ENCODE measurements around the gene POU4F2.

Gene POU4F2, protein sequence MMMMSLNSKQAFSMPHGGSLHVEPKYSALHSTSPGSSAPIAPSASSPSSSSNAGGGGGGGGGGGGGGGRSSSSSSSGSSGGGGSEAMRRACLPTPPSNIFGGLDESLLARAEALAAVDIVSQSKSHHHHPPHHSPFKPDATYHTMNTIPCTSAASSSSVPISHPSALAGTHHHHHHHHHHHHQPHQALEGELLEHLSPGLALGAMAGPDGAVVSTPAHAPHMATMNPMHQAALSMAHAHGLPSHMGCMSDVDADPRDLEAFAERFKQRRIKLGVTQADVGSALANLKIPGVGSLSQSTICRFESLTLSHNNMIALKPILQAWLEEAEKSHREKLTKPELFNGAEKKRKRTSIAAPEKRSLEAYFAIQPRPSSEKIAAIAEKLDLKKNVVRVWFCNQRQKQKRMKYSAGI

DNA sequence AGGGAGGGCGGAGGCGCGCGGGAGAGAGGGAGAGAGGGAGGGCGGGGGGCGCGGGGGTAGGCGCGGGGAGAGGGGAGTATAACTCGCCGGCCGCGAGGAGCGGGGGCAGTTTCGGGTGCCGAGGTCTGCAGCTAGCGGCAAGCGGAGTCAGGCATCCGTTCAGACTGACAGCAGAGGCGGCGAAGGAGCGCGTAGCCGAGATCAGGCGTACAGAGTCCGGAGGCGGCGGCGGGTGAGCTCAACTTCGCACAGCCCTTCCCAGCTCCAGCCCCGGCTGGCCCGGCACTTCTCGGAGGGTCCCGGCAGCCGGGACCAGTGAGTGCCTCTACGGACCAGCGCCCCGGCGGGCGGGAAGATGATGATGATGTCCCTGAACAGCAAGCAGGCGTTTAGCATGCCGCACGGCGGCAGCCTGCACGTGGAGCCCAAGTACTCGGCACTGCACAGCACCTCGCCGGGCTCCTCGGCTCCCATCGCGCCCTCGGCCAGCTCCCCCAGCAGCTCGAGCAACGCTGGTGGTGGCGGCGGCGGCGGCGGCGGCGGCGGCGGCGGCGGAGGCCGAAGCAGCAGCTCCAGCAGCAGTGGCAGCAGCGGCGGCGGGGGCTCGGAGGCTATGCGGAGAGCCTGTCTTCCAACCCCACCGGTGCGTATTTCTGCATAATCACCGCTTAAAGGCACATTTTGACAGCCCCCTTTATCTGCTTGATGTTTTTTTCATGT, at the start of gene POU4F2:
POU4F2 (plus strand) TSS at position 108 of the 720 bp plus-strand sequence; CDS start at position 356, 248 bp downstream.
- no peak for FAIRE-seq

DNA sequence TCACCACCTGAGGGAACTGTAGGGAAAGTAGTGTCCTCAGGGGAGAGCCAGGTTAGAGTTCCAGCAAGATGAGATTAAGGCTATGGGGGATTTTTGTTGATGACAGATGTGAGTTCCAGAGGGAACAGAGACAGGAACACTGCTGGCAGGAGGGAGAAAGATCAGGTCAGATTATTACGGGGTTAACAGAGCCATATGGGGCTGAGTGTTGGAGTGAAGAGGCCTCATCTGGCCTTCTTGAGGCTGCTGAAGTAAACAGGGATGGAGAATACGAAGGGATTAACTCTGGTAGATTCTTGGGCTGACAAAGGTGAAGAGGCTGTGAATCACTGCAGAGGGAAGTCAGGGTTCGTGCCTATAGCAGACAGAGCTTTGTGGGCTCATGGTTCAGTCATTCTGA, 47.9 kb upstream of the POU4F2 start:
- FAIRE-seq: no peak

DNA sequence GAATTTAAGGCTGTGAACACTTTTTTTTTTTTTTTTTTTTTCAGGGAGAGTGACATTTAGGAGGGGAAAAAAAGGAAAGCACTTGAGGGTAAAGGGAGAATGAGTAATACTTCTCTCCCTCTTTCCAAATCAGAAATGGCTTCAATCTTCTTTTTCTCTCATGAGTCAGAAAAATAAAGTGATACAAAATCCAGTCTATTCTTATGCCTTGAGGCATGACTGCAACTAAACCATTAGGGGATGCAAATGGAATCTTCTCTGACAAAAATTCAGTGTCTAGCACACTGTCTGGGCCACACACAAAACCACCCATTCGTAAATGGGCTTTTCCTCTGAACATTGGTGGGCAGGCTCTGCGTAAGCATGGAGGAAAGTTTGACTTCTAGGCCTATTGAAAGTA, 46.7 kb upstream of the POU4F2 start:
- no peak for FAIRE-seq

DNA sequence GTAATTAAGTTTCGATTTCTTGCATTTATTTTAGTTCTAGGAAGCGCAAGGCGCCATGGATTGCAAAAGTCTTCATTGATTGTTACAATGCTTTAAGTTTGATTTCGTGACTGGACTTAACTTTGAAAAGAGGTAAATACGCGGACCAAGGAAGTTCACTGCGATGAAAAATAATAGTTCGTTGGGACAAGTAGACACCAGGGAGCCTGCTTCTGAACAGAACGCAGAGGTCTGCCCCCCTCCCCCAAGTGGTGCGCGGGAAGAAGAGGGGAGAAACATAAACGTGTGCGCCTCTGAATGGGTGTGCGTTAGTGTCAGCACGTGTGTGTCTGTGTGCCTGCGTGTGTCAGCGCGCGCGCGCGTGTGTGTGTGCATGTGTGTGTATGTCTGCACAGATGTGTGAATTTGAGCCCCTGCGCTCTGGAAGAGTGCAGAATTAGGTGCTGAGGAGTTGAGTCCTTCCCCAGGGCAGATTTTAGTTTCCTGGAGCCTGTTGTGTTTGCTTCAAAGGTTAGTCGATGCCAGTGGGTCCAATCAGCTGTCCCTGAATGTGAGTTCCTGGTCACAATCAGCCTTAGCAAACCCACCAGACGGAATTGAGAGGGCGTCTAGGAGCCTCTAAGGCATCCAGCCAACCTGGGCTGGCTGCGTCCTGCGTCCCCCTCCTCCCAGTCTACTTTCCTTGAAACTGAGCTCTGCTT, 5.8 kb upstream of the POU4F2 start:
- no peak for FAIRE-seq

DNA sequence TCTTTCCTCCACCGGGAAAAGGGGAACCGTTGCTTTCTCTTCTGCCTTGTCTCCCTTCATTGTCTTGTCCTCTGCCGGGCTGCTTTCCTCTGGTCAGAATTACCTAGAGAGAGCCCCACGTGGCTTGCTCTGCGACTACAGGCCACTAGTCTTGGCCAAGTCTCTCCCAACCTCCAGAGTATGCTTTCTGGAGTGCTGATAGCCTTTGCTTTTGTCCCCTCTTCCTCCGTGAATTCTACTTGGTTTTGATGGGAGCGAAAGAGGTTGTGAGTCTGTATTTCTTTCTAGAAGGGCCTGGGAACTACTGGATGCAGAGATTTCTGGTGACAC, 5.3 kb upstream of the POU4F2 start:
- FAIRE-seq: no peak

DNA sequence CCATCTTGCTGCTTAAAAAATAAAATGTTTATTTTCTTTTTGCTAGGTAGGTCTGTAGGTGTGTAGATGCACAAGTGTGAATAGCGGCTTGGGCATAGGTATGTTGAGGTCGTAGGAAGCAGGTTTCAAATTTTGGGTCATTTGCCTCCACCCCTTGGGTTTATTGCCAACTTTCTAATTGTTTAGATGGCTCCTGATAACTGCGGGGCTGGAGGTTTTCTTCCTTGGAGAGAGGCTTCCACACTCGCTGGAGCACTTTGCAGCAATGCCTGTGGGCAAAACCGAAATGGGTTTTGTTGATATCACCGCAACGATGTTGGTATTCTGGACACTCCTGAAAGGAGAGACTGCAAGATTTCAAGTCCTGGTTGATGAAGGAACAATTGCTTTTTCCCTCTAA, 3.9 kb upstream of the POU4F2 start:
- no peak for FAIRE-seq

DNA sequence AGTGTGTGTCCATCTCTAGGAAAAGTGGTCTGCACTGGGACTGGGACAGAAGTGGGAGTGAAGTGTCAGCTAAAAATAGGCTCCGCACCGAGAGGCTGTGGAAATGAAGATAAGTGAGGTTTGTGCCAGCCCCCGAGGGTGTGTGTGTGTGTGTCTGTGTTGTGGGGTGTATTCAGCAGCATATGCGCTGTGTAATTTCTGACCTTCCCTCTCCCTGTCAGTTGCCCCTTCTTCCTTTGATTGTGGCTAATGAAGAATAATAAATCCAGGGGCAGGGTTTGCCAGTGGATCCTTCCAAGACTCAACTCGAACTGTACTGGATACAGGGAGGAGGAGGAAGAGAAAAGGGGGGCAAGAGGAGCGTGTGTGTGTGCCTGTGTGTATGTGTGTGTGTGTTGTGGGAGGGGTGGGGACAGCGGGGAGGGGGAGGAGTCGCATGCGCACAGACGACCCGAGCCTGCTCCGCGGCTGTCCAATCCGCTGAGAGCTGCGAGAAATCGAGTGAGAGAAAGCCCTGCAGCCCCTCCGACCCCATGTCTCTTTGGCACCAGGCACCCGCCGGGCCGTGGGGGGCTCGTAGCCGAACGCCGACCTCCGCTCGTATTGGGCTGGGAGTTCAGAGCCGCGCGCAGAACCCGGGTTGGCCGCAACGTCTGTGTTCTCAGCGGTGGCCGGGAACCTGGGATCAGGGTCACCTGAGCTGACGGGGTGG, 916 bp upstream of the POU4F2 start:
- no peak for FAIRE-seq

DNA sequence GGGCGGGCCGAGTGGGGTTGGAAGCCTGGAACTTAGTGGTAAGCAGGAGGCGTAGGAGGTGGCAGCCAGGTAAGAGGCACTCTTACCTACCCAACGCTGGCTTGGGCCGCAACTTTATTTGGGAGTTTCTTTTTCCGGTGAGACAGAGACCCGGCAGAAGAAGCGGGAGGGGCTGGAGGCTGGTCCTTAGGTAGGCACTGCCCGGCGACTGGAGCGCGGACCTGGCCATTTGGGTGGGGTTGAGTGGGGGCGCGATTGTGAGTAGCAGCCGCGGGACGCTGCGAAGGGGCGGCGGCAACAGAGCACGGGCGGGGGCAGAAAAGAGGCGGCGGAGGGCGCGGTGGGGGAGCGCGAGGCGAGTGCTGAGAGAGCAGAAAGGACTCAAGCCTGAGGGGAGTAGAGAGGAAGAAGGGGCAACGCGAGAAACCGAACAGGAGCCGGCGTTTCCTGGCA, 334 bp upstream of the POU4F2 start:
- no peak for FAIRE-seq

DNA sequence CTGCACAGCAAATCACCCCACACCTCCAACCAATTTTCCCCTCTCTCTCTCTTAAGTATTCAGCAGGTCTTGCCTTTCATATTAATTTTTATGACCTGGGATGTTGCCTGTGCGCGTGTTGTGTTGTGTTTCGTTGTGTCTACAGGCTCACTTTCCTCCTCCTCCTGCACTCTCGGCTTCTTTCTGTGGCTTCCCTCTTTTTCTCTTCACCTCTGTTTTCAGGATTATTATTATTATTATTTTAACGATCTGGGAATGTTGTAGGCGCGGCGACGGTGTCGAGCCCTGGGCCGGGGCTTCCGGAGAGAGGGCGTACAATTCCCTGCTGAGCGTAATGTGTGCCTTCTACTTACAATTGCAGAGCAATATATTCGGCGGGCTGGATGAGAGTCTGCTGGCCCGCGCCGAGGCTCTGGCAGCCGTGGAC, 826 bp downstream of the POU4F2 start:
- no peak for FAIRE-seq

DNA sequence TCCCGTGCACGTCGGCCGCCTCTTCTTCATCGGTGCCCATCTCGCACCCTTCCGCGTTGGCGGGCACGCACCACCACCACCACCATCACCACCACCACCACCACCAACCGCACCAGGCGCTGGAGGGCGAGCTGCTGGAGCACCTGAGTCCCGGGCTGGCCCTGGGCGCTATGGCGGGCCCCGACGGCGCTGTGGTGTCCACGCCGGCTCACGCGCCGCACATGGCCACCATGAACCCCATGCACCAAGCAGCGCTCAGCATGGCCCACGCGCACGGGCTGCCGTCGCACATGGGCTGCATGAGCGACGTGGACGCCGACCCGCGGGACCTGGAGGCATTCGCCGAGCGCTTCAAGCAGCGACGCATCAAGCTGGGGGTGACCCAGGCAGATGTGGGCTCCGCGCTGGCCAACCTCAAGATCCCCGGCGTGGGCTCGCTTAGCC, 1.4 kb downstream of the POU4F2 start:
- FAIRE-seq: no peak

DNA sequence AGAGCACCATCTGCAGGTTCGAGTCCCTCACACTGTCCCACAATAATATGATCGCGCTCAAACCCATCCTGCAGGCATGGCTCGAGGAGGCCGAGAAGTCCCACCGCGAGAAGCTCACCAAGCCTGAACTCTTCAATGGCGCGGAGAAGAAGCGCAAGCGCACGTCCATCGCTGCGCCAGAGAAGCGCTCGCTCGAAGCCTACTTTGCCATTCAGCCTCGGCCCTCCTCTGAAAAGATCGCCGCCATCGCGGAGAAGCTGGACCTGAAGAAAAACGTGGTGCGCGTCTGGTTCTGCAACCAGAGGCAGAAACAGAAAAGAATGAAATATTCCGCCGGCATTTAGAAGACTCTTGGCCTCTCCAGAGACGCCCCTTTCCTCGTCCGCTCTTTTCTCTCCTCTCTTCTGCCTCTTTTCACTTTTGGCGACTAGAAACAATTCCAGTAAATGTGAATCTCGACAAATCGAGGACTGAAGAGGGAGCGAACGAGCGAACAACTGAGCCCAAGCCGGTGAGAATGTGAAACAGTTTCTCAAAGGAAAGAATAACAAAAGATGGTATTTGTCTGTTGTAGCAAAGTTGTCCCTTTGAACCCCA, 1.9 kb downstream of the POU4F2 start:
- no peak for FAIRE-seq

DNA sequence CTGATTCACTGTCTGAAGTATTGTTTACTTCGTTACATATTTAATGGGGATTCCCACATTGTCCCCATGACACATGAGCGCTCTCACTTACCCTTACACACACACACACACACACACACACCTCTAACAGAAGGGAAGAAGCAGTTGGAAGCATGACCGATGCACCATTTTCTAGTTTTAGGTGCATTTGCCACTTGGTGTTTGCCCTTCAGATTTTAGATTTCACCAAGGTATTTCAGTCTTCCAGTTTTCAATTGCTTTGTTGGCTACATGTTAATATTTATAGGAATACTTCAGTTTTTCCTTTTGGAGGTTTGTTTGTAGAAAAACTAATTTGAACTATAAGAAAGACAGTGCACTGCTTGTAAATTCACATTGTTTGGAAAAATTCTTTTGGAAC, 3.1 kb downstream of the POU4F2 start:
- FAIRE-seq: no peak

DNA sequence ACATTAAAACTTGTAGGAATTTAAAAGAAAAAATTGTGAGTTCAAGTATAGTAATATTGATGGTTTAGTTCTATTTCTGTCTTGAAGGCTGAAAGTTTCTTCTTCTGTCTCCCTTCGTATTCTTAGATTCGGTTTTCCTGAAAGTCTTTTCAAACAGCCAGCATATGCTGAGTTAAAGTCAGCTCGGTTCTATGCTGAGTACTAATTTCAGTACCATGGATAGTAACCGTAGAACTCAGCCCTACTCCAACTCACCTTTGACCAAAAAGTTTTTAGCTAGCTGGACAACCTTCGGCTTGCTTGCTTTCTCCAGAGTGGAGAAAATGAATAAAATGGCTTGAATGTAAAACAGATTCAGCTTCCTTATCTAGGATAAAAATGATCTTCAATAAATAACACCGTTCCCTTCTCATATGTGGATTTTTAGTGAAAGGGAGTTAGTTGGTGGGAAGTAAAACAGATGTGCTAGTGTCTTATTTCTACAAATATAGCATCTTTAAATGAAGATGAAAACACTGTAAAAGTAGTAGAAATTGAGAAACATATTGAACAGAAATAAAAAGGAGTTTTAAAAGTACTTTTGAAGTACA, 5.2 kb downstream of the POU4F2 start:
- FAIRE-seq: no peak

DNA sequence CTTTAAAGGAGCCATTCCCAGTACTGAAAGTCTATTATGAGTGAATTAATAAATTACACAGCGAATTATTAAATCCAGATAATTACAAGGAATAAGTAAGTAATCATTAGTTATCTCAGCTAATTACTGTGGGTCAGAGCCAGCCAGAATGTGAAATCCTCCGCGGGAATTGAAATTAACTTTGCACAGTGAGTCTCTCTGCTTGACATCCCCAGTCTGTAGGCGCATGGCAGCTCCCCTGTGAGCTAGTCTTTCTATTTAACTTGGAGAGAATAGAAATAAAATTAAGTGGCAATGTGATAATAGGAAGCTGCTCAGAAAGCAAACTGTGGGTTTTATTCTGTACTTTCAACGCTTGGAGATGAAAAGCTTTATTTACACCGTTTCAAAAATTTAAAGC, 7.2 kb downstream of the POU4F2 start:
- FAIRE-seq: no peak

DNA sequence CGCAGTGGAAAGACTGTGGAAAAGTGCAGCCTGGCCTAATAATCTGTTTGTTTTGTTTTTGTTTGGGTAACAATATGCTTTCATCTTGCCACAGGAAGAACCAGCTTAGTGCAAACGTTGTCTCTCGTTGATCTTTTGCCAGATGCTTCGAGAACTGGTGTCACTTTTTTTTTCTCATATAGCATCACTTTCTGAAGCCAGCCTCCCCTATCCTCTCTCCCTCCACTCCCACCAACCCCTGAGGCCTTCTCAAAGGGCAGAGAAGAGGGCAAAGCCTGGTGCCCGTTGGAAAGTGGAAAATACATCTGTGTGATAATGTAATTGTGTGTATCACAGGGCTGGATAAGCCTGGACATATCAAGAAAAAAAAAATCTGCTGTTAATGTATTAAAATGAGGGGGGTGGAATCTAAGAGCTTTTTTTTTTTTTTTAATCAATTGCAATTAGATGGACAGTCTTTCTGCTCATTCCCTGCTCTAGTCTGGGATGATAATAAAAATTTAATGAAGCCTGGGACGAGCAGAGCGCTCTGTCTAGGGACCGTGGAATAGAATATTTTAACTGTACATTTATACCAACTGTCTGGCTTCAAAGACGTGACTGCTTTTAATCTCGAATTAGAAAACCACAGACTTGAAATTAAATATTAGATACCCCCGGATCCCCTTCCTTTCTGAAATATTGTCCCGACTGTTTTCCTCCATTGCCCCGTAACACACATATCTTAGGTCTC, 8.1 kb downstream of the POU4F2 start:
- no peak for FAIRE-seq

DNA sequence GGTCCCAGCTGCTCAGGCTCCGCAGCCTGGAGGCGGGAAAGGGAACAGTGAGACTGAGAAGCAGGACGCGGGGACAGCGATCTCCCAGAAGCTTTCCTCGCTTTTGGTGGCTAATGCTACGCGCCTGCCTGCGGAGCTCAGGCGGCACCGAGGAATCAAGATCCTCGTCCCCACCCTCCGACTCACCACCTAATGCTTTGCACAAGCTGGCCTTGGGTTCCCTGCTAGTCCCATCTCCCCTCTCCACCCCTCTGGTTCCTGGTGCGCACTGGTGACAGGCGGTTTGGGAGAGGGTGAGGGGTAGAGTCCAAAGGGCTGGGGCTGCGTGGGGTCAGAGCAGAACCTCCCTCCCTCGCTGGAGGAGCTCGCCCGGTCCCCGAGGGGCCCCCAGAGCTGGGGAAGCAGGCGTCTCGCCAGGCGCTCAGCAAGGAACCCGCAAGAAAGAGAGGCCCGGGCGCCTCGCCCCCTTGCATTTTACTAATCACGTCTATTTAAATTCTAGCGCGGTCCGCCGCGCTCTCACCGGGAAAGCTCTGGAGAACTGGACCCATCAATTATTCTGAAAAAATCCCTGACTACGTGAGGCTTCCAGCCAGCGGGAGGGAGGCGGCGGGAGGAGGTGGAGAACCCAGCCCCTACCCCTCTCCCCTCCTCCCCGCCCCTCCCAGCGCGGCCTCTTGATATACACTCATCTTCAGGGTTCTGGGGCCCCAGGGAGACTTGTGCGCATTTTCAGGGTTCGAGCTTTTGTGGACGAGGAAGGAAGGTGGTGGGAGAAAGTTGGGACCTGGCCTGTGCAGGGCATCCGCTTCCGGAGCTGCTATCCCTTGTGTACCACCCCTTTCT, 9.1 kb downstream of the POU4F2 start:
- FAIRE-seq: no peak

DNA sequence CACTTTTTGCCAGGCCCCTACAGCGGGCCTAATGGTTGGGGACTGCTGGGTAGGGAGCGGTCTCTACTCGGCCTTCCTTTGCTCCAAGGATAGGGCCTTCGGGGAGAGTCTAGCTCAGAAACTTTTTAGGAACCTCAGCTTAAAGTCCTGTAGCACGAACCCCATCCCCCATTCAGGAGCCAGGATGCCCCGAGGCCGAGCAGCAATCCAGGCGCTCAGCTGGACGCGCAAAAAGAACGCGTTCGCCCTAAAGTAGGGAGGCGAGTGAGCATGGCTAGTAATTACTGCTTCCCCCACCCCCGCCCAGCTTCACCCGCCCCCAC, 9.7 kb downstream of the POU4F2 start:
- FAIRE-seq: no peak

DNA sequence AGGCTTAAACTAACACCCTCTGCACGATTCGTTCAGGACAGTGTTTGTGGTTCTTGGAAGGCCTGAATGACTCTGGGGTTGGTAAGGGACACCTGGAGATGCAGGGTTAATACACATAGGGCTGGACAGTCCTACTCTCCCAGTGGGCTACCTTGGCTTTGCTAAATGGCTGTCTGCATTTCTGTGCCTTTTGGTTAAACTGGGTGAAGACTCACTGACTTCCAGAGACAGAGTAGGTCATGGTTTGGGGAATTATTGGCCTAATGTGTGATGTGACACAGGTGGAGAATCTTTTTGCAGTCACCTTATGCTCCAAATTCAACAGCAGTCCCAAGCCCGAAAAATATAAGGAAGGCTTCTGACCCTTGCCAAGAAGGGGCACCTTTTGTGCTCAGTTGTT, 10.5 kb downstream of the POU4F2 start:
- no peak for FAIRE-seq

DNA sequence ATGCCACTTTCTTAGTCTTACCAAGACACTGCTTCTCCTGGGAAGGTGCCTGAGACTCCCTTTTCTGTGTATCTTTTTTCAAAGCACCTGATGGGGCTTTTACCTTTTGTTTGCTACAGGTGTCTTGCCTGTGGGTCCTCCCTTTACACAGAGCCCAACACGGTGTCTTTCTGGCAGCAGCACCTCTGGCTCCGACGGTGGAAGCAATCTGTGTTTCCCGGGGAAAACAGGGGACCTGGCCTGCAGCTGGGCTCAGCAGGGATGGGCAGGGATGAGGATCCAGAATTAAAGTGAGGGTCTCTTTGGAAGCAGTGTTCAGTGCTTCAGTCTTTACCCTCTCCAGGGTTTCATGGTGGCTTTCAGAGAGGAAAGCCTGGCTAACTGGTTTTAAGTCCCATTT, 11.3 kb downstream of the POU4F2 start:
- no peak for FAIRE-seq

DNA sequence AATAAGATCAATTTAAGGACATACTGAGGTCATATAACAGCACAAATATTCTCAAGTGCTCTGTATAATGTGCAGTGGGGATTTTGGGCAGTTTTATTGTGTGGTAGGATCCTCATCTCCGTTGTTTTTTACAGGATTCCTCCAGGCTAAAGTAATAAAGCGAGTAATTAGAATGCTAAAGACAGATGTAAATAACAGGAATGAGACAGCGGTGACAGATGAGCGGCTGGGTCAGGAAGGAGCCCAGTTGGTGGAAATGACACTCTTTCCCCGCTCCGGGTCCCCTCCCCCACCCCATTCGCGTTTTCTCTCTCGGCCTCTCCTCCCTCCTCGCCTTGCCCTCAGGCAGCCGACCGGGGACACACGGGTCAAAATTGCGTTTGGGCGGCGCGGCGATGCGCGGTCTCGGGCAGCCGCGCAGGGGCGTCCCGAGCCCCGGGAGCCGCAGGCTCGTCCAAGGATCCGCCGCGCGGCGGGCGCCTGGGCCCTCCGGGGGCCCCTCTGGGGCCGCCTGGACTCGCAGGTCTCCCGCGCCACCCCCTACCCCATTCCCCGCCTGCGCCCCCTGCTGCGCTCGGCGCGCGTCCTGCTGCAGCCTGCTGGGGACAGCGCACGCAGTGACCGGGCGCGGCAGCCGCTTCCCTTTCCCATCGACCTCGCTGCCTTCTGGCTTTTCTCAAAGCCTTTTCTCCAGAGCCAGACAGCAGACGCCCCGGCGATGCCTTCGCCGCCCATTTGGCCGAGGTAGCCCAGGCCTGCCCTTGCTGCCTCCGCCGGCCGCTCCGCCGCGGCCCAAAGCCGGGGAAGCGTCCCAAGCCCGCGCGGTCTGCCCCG, 16.2 kb downstream of the POU4F2 start:
- no peak for FAIRE-seq
